ENCODE data around the gene GID4.
A peak's percentile ranks its signal among the peaks of the same experiment; 100 is the strongest.
"Not testable (repeated sequence)": the region's sequence is repeated elsewhere in the genome, so short reads cannot be mapped to it uniquely, and the experiment has no call there.

Gene GID4

GRCh38 chr17:18038861-18039534 is at the start of gene GID4, which contains the start of gene ATPAF2:
Gene GID4, plus strand, starts transcription at chr17:18039408. Its CDS starts 57 bp downstream, at chr17:18039465.
Gene ATPAF2, minus strand, starts transcription at chr17:18039168. Its CDS starts 155 bp downstream, at chr17:18039013.
- TF ChIP-seq CTCF (conservative IDR thresholded peaks at IDR 0.05; ENCODE audit: low read length) = no peak; the same call in 1 of the 2 replicates
- DNase-seq (ENCODE audit: low read depth) = peak; percentile 99
- H3K4me3 ChIP-seq (ENCODE audit: low read length) = peak within 1 kb of the TSS; percentile 76

GRCh38 chr17:17989618-17990017 is 49.6 kb upstream of the GID4 start:
- no peak for TF ChIP-seq CTCF (conservative IDR thresholded peaks at IDR 0.05; ENCODE audit: low read length)
- DNase-seq (ENCODE audit: low read depth) = no peak
- no peak overlapping the region for H3K4me3 ChIP-seq (ENCODE audit: low read length)

GRCh38 chr17:17990282-17990681 is 48.9 kb upstream of the GID4 start:
- TF ChIP-seq CTCF (conservative IDR thresholded peaks at IDR 0.05; ENCODE audit: low read length) = no peak
- no peak overlapping the region for H3K4me3 ChIP-seq (ENCODE audit: low read length)
- DNase-seq (ENCODE audit: low read depth) = no peak

DNA sequence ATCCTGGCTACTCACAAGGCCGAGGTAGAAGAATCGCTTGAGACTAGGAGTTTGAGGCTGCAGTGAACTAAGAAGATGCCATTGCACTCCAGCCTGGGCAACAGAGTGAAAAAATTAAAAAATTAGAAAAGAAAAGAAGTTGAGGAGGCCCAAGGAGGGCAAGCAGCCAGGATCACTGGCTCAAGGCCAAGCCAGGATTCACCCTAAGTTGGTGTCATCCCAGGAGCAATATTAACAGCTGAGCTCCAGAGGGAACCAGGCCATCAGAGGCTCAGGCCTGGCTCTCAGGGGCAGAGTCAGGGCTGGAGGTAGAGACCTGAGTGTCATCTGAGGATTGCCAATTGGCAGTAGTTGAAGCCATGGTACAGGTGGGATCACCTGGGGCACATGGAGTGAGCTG is 45.8 kb upstream of the GID4 start:
- no peak for DNase-seq (ENCODE audit: low read depth)
- TF ChIP-seq CTCF (conservative IDR thresholded peaks at IDR 0.05; ENCODE audit: low read length) = no peak
- H3K4me3 ChIP-seq (ENCODE audit: low read length) = no peak overlapping the region

GRCh38 chr17:17993852-17994251 is 45.4 kb upstream of the GID4 start:
- TF ChIP-seq CTCF (conservative IDR thresholded peaks at IDR 0.05; ENCODE audit: low read length) = no peak
- no peak overlapping the region for H3K4me3 ChIP-seq (ENCODE audit: low read length)

GRCh38 chr17:17994271-17995069 is 44.7 kb upstream of the GID4 start:
- no peak overlapping the region for H3K4me3 ChIP-seq (ENCODE audit: low read length)
- TF ChIP-seq CTCF (conservative IDR thresholded peaks at IDR 0.05; ENCODE audit: low read length) = peak; percentile 26
- DNase-seq (ENCODE audit: low read depth) = no peak

More at GRCh38 chr17:17993852-17994251, 45.4 kb upstream of the GID4 start:
- DNase-seq (ENCODE audit: low read depth) = no peak

DNA sequence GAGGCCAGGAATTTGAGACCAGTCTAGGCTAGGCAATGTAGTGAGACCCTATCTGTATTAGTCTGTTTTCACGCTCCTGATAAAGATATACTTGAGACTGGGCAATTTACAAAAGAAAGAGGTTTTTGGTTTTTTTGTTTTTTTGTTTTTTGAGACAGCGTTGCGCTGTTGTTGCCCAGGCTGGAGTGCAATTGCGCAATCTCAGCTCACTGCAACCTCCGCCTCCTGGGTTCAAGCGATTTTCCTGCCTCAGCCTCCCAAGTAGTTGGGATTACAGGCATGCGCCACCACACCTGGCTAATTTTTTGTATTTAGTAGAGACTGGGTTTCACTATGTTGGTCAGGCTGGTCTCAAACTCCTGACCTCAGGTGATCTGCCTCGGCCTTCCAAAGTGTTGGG is 43.3 kb upstream of the GID4 start:
- not testable (repeated sequence) for DNase-seq (ENCODE audit: low read depth); H3K4me3 ChIP-seq (ENCODE audit: low read length)

Measured in AG10803 (cell line).